Sigmoid colon (tissue), 7 donors: ENCODE data around the gene PARVG. TPM values are rescaled to one million over a fixed set of nuclear protein-coding genes. Genes with fewer than 3 reads are reported as not detected.
A peak's percentile ranks its signal among the peaks of the same experiment; 100 is the strongest.

Experiments used
- DNase-seq: peaks from one replicate; pipeline ENCODE4 v3.0.0-alpha.2; 2019
- H3K27ac ChIP-seq, 4 donors: fragments of 200-600 bp; sonication (generic); one replicate each; pipeline ENCODE4 v1.5.1; 2016 to 2019; ENCODE audit warnings: mild to moderate bottlenecking in 1 of 4
- H3K27me3 ChIP-seq, 3 donors: fragments of 200-600 bp; sonication (generic); one replicate each; pipeline ENCODE4 v1.5.1; 2019; ENCODE audit warnings: mild to moderate bottlenecking in 1 of 3
- H3K36me3 ChIP-seq, 4 donors: fragments of 200-600 bp; sonication (generic); one replicate each; pipeline ENCODE4 v1.5.1; 2016 to 2019
- H3K4me1 ChIP-seq, 4 donors: fragments of 200-600 bp; sonication (generic); one replicate each; pipeline ENCODE4 v1.5.1; 2017 to 2019
- H3K4me3 ChIP-seq, 4 donors: fragments of 200-600 bp; sonication (generic); one replicate each; pipeline ENCODE4 v1.5.1; 2017 to 2019; ENCODE audit warnings: mild to moderate bottlenecking in 2 of 4, moderate library complexity in 1 of 4
- H3K9me3 ChIP-seq, 4 donors: fragments of 200-600 bp in 3 of 4; sonication (generic) in 3 of 4; one replicate each; pipeline versions ENCODE4 v1.5.1 to v1.6.1; 2013 to 2019
- CTCF ChIP-seq, 4 experiments: fragments of 450-650 bp in 3 of 4; fragments of 200-600 bp in 1 of 4; IDR thresholded peaks; one replicate each; pipeline ENCODE4 v1.5.1; 2016 to 2019; ENCODE audit warnings: antibody characterized with exemption in 4 of 4, mild to moderate bottlenecking in 3 of 4, moderate library complexity in 2 of 4
- EP300 ChIP-seq, 4 donors: sonication (generic); formaldehyde crosslinking; IDR thresholded peaks; one replicate each; pipeline ENCODE4 v1.6.1; 2017; ENCODE audit warnings: antibody characterized with exemption in 4 of 4
- POLR2A ChIP-seq, 2 donors: fragments of 450-650 bp; IDR thresholded peaks; one replicate each; pipeline ENCODE4 v1.6.1; 2016; ENCODE audit warnings: antibody characterized with exemption in 2 of 2, mild to moderate bottlenecking in 2 of 2, moderate library complexity in 2 of 2
- POLR2AphosphoS5 ChIP-seq, 4 donors: sonication (generic); formaldehyde crosslinking; IDR thresholded peaks; one replicate each; pipeline ENCODE4 v1.6.1; 2017; ENCODE audit warnings: antibody characterized with exemption in 4 of 4
- WGBS, 2 donors: extraction: QIAGEN DNeasy Blood & Tissue Kit; methylation state at CpG; one replicate each; pipeline ENCODE4 v1.1.7; 2013; 5-methylcytosine and 5-hydroxymethylcytosine counted together
- intact Hi-C: fragments of 100-400 bp; cut with DNase I; formaldehyde crosslinking; loops from one replicate; pipeline ENCODE4 v1.15.1; 2023
- polyA plus RNA-seq, 3 donors: library from polyadenylated mRNA; stranded (reverse); fragments of 200-250 nt; gene quantifications; one replicate each; pipeline ENCODE4 v1.2.3, GENCODE V29; 2013
- total RNA-seq, 4 donors: library from RNA; depleted of rRNA; stranded (reverse); fragments of >200 nt; gene quantifications; one replicate each; pipeline ENCODE4 v1.1.0, GENCODE V29; 2016
- donor health status: healthy with polysubstance abuse.
- donor health status: Bipolar disorder and iron deficiency.
- donor health status: healthy.

The PARVG gene
- total and polyA plus RNA-seq, 7 donors = 3.0 to 65.1 (median 9.8) TPM

- 72 to 92% methylated on average over 8 of the region's 8 CpGs for WGBS, 2 donors
- Histone ChIP-seq H3K4me1 (no peaks in the 10 kb centered on the region), H3K27ac (no peak overlapping the region), H3K9me3 (no peaks in the 10 kb centered on the region), H3K27me3 (no peaks in the 10 kb centered on the region), H3K36me3 (no peaks in the 10 kb centered on the region), H3K4me3 (no peak overlapping the region)
- TF ChIP-seq POLR2AphosphoS5 (IDR thresholded peaks at IDR 0.05) = no peak
- no peak for TF ChIP-seq EP300 (IDR thresholded peaks at IDR 0.05)
- TF ChIP-seq CTCF (IDR thresholded peaks at IDR 0.05) = no peak
- TF ChIP-seq POLR2A (IDR thresholded peaks at IDR 0.05) = no peak
- DNase-seq = peak; percentile 27
- intact Hi-C loops = no loop called here
These were observed 5.4 kb downstream of the PARVG start for GRCh38 chr22:44186121-44186510.

- H3K27me3 ChIP-seq = no peaks in the 10 kb centered on the region
- WGBS, 2 donors = 83 to 93% methylated on average over 4 of the region's 4 CpGs
These were observed 6.0 kb downstream of the PARVG start for GRCh38 chr22:44186737-44187136.

GRCh38 chr22:44187652-44188230, 7.0 kb downstream of the PARVG start:
- H3K4me3 ChIP-seq = no peak overlapping the region
- DNase-seq = peak; percentile 52
- H3K9me3 ChIP-seq = no peaks in the 10 kb centered on the region
- TF ChIP-seq EP300 (IDR thresholded peaks at IDR 0.05) (no peak), POLR2A (IDR thresholded peaks at IDR 0.05) (no peak), POLR2AphosphoS5 (IDR thresholded peaks at IDR 0.05) (no peak), CTCF (IDR thresholded peaks at IDR 0.05) (no peak)
- no peaks in the 10 kb centered on the region for H3K27me3 ChIP-seq
- no peak overlapping the region for H3K27ac ChIP-seq
- no peaks in the 10 kb centered on the region for H3K36me3 ChIP-seq
- H3K4me1 ChIP-seq = peaks cover 0 to 3% (median 0%) of the 10 kb centered on the region in 4 donors
- intact Hi-C loops = no loop called here
- 86 to 89% methylated on average over 12 of the region's 12 CpGs for WGBS, 2 donors

More at GRCh38 chr22:44186737-44187136, 6.0 kb downstream of the PARVG start:
- no peaks in the 10 kb centered on the region for H3K36me3 ChIP-seq
- TF ChIP-seq POLR2A (IDR thresholded peaks at IDR 0.05) (no peak), CTCF (IDR thresholded peaks at IDR 0.05) (no peak), POLR2AphosphoS5 (IDR thresholded peaks at IDR 0.05) (no peak), EP300 (IDR thresholded peaks at IDR 0.05) (no peak)
- H3K4me3 ChIP-seq = no peak overlapping the region
- DNase-seq = peak; percentile 33
- no peak overlapping the region for H3K27ac ChIP-seq
- intact Hi-C loops = no loop called here
- H3K9me3 ChIP-seq = no peaks in the 10 kb centered on the region
- no peaks in the 10 kb centered on the region for H3K4me1 ChIP-seq

GRCh38 chr22:44188316-44188715, 7.6 kb downstream of the PARVG start:
- peak; percentile 38 for DNase-seq
- no peaks in the 10 kb centered on the region for H3K9me3 ChIP-seq
- 91 to 96% methylated on average over 8 of the region's 8 CpGs for WGBS, 2 donors
- intact Hi-C loops = no loop called here
- no peaks in the 10 kb centered on the region for H3K27me3 ChIP-seq
- H3K4me3 ChIP-seq = no peak overlapping the region
- no peaks in the 10 kb centered on the region for H3K36me3 ChIP-seq
- peaks cover 0 to 4% (median 0%) of the 10 kb centered on the region in 4 donors for H3K4me1 ChIP-seq
- H3K27ac ChIP-seq = no peak overlapping the region
- TF ChIP-seq EP300 (IDR thresholded peaks at IDR 0.05) = no peak
- no peak for TF ChIP-seq POLR2AphosphoS5 (IDR thresholded peaks at IDR 0.05)
- TF ChIP-seq CTCF (IDR thresholded peaks at IDR 0.05) = no peak
- no peak for TF ChIP-seq POLR2A (IDR thresholded peaks at IDR 0.05)
